SK-N-MC (cell line): ENCODE results near the gene FRMD3.

Source experiments
- EZH2 ChIP-seq: fragments of 200-600 bp; sonication (generic); IDR thresholded peaks from one replicate; pipeline ENCODE4 v1.6.1; 2017; ENCODE audit warnings: antibody characterized with exemption
- POLR2AphosphoS5 ChIP-seq: IDR thresholded peaks from 2 replicates; pipeline ENCODE4 v1.6.1; 2012; ENCODE audit warnings: mild to moderate bottlenecking, low read depth, low read length, borderline replicate concordance

DNA sequence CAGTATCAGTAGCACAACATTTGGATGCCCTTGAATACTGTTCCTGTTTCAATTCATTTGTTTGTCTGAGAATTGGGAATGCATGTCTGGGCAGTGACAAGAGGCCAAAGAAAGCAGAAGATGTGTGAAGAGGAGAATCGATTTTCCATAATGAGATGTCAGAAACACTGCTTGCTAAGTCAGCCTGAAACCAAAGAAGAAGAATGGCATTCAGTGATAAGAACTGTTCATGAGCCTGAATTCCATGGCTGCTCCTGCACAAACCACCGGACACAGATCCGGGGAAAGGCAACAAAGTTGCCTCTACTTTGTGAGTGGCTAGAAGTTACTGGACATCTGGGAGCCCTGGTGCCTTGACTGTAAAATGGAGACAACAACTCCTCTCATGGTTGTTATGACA lies 268.1 kb downstream of the FRMD3 start:
- TF ChIP-seq POLR2AphosphoS5 (no peak), EZH2 (no peak)
